Heart left ventricle (tissue), 13 donors: Measurements from ENCODE around the gene SLX9.

Experiments used
- CTCF ChIP-seq, 12 donors: fragments of 200-600 bp; sonication (generic) in 4 of 12; IDR thresholded peaks; one replicate each; pipeline versions ENCODE4 v1.5.0 to v1.8.0; 2018 to 2022; ENCODE audit warnings: antibody characterized with exemption in 12 of 12, mild to moderate bottlenecking in 5 of 12
- POLR2A ChIP-seq, 2 donors: fragments of 450-650 bp; IDR thresholded peaks; one replicate each; pipeline ENCODE4 v1.6.1; 2017; ENCODE audit warnings: antibody characterized with exemption in 2 of 2, mild to moderate bottlenecking in 2 of 2, moderate library complexity in 2 of 2
- donor health status: ischemic (EF 13 %, LVEDD 7.1; RV severe dilation, severe dysfunction).
- donor health status: DM: no; HTN: yes; CAD: no.
- donor health status: DM: no; HTN: no; CAD: no.
- donor health status: ischemic (EF 25% LVEDD 6.9; RV normal size, moderate dysfunction).
- donor health status: ischemic (EF 25% LVEDD 5.7; RV mildly dilated, moderate dysfunction).
- donor health status: ischemic (EF 35%, LVEDD 5.7; RV mildly dilated, moderate dysfunction).
- donor health status: nonischemic (EF 11% LVEDD 7.7; RV severe dilation, severe dysfunction).
- donor health status: DM: yes; HTN: yes; CAD: no.
- donor health status: PGD.
- donor health status: ischemic (EF 29% LVEDD 5.4; RV normal size, mild dysfunction).
- donor health status: nonischemic (EF 23%, LVEDD 6.1; RV moderate dilation, normal function).

DNA sequence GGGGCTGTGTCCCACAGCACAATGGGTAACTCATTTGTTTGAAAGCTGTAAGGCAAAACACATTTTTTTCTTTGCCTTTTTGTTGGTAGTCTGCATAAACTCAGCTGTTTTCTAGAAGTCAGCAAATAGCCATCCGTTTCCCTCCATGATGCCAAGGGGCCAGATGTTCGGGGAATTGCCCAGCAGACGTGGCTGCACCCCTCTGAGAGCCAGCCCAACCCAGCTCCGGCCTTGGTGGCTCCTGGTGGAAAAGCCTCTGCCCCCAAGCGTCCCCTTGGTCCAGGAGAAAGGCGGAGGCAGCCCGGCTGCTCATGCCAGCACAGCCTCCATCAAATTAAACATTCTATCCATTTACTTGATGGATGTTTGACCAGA is 76.2 kb downstream of the SLX9 start:
- no peak for TF ChIP-seq CTCF (IDR thresholded peaks at IDR 0.05)
- no peak for TF ChIP-seq POLR2A (IDR thresholded peaks at IDR 0.05)
